HAP-1 (cell line): ENCODE results near the gene CLTCL1.

ENCODE experiments used
- DNase-seq, 2 experiments: peaks; one replicate each; pipeline ENCODE4 v3.0.0-alpha.2; 2016 to 2020; ENCODE audit warnings: low spot score in 2 of 2
- H3K27me3 ChIP-seq: fragments of 250-450 bp; sonication (Bioruptor Pico); 2 replicates; pipeline ENCODE4 v1.5.1; 2020; ENCODE audit warnings: low read depth, mild to moderate bottlenecking, moderate library complexity
- H3K36me3 ChIP-seq: fragments of 250-450 bp; sonication (Bioruptor Pico); replicated peaks from 2 replicates; pipeline ENCODE4 v1.5.1; 2020; ENCODE audit warnings: mild to moderate bottlenecking
- H3K4me1 ChIP-seq: fragments of 250-450 bp; sonication (Bioruptor Pico); 2 replicates; pipeline ENCODE4 v1.5.1; 2020; ENCODE audit warnings: mild to moderate bottlenecking
- H3K4me3 ChIP-seq: fragments of 250-450 bp; sonication (Bioruptor Pico); 2 replicates; pipeline ENCODE4 v1.5.1; 2020; ENCODE audit warnings: mild to moderate bottlenecking, moderate library complexity
- H3K9me3 ChIP-seq: fragments of 250-450 bp; sonication (Bioruptor Pico); 2 replicates; pipeline ENCODE4 v1.5.1; 2020; ENCODE audit warnings: mild to moderate bottlenecking, moderate library complexity
- in situ Hi-C: fragments of 300-500 bp; cut with MboI; formaldehyde crosslinking; loops from 3 replicates; pipeline ENCODE4 v1.14.3; 2020; ENCODE audit warnings: low sequenced_read_pairs, inconsistent platforms, mixed read lengths

The CLTCL1 gene

DNA sequence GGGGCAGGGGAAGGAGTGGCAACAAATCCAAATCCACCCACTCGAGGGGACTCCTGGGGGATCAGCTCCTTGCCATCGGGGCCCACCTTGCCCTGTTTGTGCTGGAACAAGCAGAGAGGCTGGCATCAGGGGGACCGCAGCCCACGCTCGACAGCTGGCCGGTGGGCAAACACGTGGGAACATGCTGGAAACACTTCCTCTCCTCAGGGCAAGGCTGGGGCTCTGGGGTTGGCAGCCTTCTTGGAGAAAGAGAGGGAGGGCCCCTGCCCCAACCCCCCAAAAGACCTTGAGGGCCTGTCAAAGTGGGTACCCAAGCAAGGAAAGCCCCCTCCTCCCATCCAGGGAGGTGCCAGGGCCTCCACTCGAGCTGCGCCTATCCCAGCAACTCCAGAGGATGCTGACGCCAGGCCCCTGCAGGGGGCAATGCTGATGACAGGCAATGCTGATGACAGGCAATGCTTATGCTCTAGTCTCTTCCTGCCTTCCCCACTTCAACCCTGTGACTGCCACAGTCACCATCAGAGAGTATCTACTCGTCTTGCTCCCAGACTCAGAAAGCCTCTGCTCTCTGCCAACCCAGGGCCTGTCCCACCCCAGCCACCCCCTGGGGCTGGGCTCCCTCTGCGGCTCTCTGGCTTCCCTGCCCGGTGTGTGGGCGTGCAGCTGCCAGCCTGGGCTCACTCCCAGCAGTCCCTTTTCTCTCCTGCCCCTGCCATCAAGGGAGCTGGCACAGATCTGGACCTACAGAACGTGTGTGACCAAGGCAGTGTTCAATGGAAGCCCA lies 153.1 kb downstream of the CLTCL1 start:
- Histone ChIP-seq H3K9me3 (no peaks in the 10 kb centered on the region), H3K36me3 (peaks cover 72% of the 10 kb centered on the region), H3K4me3 (no peak overlapping the region), H3K4me1 (peaks cover 2% of the 10 kb centered on the region; the same call in 1 of the 2 replicates), H3K27me3 (no peaks in the 10 kb centered on the region)
- no peak for DNase-seq
- in situ Hi-C loops: no loop called here

DNA sequence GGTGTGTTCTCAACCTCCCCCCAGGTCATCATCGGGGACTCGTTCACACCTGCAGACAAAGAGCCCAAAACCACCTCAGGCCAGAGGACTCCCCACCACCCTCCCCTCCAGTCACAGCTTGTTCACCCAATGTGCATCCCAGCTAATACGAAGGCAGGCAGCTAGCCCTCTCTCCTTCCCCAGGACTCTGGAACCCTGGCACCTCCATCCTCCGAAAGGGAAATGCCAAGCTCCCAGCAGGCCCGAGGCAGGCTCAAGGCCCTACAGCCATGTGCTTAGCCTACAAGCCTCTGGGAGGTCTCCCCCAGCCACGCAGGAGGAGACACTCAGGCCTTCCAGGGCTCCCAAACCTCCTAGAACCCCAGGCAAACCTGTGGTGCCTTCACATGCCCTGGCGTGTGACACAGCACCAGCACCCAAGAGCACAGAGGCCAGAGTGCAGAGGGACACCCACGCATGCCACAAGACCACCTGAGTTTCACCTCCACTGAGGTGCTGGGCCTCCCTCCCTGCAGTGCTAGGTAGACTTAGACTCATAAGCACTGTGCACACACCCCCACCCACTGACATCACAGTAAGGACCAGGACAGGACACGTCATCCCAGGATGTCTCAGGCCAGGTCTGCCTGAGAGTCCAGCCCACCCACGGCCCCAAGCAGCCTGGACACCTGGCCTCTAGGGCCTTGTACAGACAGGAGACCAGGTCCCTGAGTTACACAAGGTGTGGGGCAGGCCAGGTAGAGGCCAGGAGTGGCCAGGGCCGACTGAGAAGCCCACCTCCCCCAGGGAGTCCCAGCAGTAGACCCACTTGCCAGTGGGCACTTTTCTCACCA lies 153.9 kb downstream of the CLTCL1 start:
- no peaks in the 10 kb centered on the region for H3K27me3 ChIP-seq
- in situ Hi-C loops: no loop called here
- DNase-seq: no peak
- H3K36me3 ChIP-seq: peaks cover 75% of the 10 kb centered on the region
- no peaks in the 10 kb centered on the region for H3K4me1 ChIP-seq
- H3K4me3 ChIP-seq: no peak overlapping the region
- H3K9me3 ChIP-seq: no peaks in the 10 kb centered on the region

DNA sequence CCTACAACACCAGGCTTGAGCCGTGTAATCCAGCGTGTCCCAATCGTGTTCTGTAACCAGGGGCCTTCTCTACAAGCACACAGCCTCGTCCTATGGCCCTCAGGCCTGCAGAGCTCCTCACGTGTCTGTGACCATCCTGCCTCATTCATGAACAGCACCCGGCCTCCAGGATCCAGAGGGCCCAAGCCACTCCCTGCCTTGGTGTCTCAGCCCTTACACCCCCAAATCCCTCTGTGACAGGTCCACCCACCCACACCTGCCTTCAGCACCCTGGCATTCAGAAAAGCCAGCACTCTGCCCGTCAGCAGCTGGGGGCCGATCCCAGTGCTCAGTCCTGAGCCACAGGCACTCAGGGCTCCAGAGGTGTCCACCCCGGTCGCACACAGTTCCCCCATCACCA lies 154.6 kb downstream of the CLTCL1 start:
- peaks cover 69% of the 10 kb centered on the region for H3K36me3 ChIP-seq
- H3K9me3 ChIP-seq: no peaks in the 10 kb centered on the region

DNA sequence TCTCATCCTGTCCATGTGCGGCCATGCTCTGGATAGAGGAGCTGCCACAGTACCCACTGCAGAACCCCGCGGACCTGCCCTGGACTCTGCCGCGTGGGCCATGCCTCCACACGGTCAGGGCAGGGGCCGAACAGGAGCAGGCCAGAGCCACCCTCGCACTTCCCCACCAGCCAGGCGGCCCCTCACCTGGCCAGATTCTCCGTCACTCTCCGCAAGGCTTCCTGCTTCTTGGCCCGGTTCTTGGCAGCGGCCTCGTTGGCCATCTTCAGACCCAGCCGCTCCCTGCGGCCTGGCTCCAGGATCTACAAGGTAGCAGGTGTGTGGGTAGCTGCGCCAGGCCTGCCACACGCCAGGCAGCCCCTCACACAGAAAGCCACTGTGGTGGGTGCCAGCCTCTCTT lies 156.6 kb downstream of the CLTCL1 start:
- no peak overlapping the region for H3K4me3 ChIP-seq
- H3K9me3 ChIP-seq: no peaks in the 10 kb centered on the region
- no peaks in the 10 kb centered on the region for H3K27me3 ChIP-seq
- no peaks in the 10 kb centered on the region for H3K4me1 ChIP-seq
- DNase-seq: no peak
- peaks cover 56% of the 10 kb centered on the region for H3K36me3 ChIP-seq
- in situ Hi-C loops: no loop called here

More for the DNA sequence above, 154.6 kb downstream of the CLTCL1 start:
- no peaks in the 10 kb centered on the region for H3K27me3 ChIP-seq
- H3K4me1 ChIP-seq: no peaks in the 10 kb centered on the region
- in situ Hi-C loops: no loop called here
- no peak overlapping the region for H3K4me3 ChIP-seq
- DNase-seq: no peak

DNA sequence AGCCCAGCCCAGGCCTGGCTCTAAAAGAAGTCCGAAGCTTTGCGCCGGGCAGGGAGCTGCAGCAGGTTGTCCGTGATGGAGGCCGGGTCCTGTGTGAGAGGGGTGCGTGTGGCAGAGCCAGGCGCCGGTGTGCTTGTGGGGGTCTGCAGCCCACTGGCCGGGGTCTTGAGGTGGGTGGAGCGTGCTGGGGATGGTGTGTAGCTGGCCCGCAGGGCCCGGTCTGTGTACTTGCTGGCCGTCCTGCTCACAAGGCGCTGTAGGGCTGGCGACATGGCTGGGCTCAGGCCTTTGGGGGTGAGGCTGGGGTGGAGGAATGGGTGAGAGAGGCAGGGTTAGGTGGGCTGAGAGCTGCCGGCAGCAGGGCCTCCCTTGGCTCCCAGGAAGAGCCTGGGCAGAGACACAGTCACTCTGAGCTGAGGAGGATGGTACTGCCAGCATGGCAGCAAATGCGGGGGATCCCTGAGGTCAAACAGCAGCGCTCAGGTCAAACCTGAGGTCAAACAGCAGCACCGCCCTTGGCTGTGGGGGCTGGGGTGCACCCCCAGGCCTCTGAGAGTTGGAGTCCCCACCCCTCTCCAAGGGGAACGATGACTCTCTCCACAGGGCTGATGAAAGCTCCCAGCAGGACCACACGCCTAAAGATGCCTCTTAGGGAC lies 157.2 kb downstream of the CLTCL1 start:
- H3K9me3 ChIP-seq: no peaks in the 10 kb centered on the region
- in situ Hi-C loops: no loop called here
- no peak for DNase-seq
- no peaks in the 10 kb centered on the region for H3K27me3 ChIP-seq
- H3K4me1 ChIP-seq: no peaks in the 10 kb centered on the region
- H3K36me3 ChIP-seq: peaks cover 50% of the 10 kb centered on the region
- H3K4me3 ChIP-seq: no peak overlapping the region

DNA sequence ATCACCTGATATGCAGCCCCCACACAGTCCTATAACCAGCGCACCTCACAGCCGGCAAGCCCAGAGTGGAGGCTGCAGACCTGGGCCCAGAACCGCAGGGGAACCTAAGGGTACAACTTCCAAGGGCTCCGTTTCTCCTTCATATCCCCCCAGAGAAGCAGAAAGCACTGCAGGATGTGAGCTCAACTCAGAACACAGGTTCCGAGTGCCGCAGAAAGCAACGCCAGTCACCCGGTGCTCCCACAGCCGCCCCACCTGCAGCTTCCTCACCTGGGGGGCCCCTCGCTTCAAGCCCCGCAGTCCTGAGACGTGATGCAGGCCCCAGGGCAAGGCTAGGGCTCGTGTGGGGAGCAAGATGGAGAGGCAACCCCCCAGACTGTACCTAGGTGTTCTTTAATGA lies 158.0 kb downstream of the CLTCL1 start:
- H3K4me1 ChIP-seq: no peaks in the 10 kb centered on the region
- H3K4me3 ChIP-seq: no peak overlapping the region
- no peaks in the 10 kb centered on the region for H3K9me3 ChIP-seq
- in situ Hi-C loops: no loop called here
- DNase-seq: no peak
- H3K27me3 ChIP-seq: no peaks in the 10 kb centered on the region
- peaks cover 43% of the 10 kb centered on the region for H3K36me3 ChIP-seq

DNA sequence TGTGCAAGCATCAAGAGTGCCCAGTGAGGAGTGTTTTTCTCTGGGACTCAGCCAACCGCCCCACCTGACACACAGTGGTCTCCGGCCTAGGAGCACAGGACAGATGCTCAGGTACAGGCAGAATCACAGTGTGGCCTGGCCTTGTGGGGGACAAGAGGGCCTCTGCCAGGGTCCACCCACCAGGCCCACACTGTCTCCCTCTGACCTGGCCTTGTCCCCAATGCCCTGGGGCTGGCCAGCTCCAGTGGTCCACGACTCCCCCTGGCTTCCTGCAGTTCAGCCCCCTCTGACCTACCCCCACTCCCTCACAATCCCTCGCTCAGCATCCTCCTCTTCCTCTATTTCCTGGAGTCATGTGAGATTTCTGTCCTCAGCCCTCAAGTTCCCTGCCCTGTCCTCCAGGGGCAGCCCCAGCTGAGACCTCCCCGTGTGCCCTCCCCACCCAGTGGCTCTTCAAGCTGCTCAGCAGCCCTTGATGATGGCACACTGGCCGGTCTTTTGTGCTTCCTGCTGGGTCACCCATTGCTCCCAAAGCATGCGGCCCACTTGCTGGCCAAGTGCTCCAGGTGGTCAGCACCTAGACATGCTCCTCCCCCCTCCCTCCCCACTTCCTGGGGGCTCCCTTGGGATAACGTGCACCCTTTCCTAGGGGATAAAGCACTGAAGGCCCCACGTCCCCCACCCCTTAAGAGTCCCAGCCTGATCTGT lies 158.7 kb downstream of the CLTCL1 start:
- Histone ChIP-seq H3K4me3 (no peak overlapping the region), H3K4me1 (no peaks in the 10 kb centered on the region), H3K9me3 (no peaks in the 10 kb centered on the region), H3K36me3 (peaks cover 36% of the 10 kb centered on the region), H3K27me3 (no peaks in the 10 kb centered on the region)
- no peak for DNase-seq
- in situ Hi-C loops: no loop called here

DNA sequence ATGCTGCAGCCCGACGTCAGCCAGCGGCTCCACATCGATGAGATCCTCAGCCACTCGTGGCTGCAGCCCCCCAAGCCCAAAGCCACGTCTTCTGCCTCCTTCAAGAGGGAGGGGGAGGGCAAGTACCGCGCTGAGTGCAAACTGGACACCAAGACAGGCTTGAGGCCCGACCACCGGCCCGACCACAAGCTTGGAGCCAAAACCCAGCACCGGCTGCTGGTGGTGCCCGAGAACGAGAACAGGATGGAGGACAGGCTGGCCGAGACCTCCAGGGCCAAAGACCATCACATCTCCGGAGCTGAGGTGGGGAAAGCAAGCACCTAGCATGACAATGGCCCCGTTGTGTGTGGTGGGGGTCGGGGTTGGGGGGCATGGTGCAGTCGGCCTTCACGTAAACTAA lies 159.4 kb downstream of the CLTCL1 start:
- Histone ChIP-seq H3K36me3 (peaks cover 29% of the 10 kb centered on the region), H3K4me1 (no peaks in the 10 kb centered on the region), H3K27me3 (no peaks in the 10 kb centered on the region), H3K4me3 (no peak overlapping the region), H3K9me3 (no peaks in the 10 kb centered on the region)
- no peak for DNase-seq
- in situ Hi-C loops: no loop called here

DNA sequence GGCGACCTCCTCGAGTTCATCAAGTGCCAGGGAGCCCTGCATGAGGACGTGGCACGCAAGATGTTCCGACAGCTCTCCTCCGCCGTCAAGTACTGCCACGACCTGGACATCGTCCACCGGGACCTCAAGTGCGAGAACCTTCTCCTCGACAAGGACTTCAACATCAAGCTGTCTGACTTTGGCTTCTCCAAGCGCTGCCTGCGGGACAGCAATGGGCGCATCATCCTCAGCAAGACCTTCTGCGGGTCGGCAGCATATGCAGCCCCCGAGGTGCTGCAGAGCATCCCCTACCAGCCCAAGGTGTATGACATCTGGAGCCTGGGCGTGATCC lies 159.9 kb downstream of the CLTCL1 start:
- in situ Hi-C loops: no loop called here
- no peaks in the 10 kb centered on the region for H3K27me3 ChIP-seq
- DNase-seq: no peak
- H3K4me3 ChIP-seq: no peak overlapping the region
- H3K36me3 ChIP-seq: peaks cover 26% of the 10 kb centered on the region
- no peaks in the 10 kb centered on the region for H3K9me3 ChIP-seq
- no peaks in the 10 kb centered on the region for H3K4me1 ChIP-seq

DNA sequence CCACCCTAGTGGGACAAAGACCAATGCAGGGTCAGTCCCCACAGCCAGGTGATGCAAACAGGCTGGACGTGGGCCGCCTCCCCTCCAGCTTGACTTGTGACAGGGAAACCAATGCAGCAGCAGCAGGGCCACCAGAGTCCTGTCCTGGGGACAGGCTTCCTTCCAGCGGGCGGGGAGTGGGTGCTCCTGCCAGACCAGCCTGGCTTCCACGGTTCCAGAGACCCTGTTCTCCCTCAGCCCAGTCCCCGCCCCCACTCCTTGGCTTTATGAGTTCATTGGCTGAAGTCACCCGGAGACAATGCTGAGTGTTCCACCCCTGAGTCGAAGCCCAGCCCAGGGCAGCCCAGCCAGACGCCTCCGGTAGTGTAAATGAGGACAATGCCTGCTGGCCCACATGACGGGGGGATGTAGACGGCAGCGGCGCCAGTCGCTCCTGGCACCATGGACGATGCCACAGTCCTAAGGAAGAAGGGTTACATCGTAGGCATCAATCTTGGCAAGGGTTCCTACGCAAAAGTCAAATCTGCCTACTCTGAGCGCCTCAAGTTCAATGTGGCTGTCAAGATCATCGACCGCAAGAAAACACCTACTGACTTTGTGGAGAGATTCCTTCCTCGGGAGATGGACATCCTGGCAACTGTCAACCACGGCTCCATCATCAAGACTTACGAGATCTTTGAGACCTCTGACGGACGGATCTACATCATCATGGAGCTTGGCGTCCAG lies 160.4 kb downstream of the CLTCL1 start, which contains the start of gene TSSK2:
TSSK2 (plus strand) TSS at position 350 of the 726 bp plus-strand sequence; CDS start at position 442, 92 bp downstream.
- H3K36me3 ChIP-seq: peaks cover 22% of the 10 kb centered on the region
- H3K9me3 ChIP-seq: no peaks in the 10 kb centered on the region
- in situ Hi-C loops: no loop called here

DNA sequence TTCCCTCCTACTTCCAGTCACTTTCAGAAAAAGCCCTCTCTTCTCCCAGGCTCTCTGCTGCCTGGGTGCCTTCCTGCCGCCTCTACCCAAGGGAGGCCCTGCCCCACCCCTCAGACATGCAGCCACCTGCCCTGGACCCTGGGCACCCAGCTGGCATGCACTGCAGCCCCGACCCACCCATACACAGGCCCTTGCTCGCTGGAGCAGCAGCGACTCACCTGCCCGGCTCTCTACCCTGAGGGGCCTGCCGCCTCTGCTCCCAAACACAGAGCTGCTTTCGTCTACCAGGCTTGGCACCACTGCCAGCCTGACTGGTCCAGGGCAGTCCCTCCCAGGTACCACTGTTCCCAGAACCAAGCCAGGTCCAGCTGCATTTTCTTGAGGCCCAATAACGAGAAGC lies 161.6 kb downstream of the CLTCL1 start:
- Histone ChIP-seq H3K4me3 (no peak overlapping the region), H3K9me3 (no peaks in the 10 kb centered on the region), H3K36me3 (peaks cover 18% of the 10 kb centered on the region), H3K4me1 (no peaks in the 10 kb centered on the region), H3K27me3 (no peaks in the 10 kb centered on the region)
- DNase-seq: no peak
- in situ Hi-C loops: no loop called here

More for the DNA sequence above, 160.4 kb downstream of the CLTCL1 start, which contains the start of gene TSSK2:
- H3K27me3 ChIP-seq: no peaks in the 10 kb centered on the region
- DNase-seq: no peak
- H3K4me3 ChIP-seq: no peak within 1 kb of the TSS
- no peaks in the 10 kb centered on the region for H3K4me1 ChIP-seq
